Femur (tissue), 1 donor: Measurements from ENCODE around the gene CCDC85C.

Experiments used
- DNase-seq: peaks from one replicate; pipeline ENCODE4 v3.0.0-alpha.2; 2017

The CCDC85C gene

DNA sequence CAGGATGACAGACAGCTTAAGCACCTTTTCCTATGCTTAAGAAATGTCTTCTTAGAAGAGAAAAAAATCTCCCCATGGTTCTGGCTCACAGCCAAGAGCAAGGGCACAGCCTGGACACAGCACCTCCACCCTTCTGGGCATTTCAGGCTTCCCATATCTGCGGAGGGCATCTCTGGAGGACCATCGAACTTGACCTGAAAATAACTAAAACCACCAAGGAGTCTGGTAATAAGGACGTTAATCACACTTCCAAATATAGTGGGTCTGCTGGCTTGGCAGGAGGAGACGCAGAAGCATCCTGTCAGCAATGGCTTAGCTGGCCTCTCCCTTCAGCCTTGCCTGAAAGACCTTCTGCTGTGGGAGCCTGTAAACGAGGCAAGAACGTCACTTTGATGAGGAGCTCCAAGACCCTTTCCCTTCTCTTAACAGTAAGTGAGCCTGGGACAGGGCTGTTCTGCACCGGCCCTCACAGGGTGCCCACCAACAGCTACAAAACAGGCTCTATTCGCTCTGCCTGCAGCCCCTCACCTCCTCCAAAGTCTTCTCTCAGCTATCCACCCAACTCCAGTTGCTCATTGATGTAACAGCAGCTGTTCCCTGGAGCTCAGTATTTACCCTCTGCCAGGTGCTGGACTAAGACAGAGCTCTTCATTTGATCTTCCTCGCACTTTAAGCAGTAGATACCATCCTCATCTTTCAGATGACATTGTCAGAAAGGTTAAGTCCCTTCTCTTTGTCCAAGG, 136.5 kb downstream of the CCDC85C start:
- no peak for DNase-seq

DNA sequence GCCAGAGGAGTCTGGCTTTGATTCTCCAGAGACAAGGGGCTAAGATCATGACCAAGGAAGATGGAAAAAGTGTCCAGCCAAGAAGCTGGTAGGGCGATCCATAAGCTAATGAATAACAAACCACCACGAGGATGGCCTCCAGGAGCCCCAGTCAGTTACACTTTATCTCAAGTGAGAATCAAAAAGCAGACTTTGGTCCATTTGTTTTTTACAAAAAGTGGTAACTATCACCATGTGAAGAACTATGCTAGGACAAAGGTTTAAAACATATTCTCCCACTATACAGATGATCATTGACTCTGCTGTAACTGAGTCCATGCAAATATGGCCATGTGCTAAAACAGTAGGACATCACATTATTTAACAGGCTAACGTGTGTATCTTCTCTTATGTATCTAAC, 137.2 kb downstream of the CCDC85C start:
- no peak for DNase-seq

GRCh38 chr14:99465288-99465687, 138.7 kb downstream of the CCDC85C start:
- DNase-seq: no peak

DNA sequence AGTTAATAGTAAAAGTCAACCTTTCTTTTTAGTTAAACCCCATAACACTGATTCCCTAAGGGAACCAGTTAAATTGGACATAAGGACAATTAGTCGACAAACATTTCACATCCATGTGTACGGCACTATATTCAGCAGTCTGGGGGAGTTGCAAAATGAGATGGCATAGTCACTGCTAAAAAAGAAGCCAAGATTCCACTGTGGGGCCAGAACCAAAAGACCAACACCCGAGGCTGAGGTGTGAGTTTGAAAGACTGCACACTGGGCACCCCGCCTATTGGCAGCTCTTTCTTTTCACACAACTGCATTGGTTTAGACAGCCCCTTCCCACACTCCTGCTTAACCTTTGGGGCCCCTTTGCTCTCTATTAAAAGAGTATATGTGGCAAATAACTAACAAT, 140.0 kb downstream of the CCDC85C start:
- DNase-seq: no peak

- DNase-seq: no peak
These were observed 141.8 kb downstream of the CCDC85C start for GRCh38 chr14:99462210-99462609.

DNA sequence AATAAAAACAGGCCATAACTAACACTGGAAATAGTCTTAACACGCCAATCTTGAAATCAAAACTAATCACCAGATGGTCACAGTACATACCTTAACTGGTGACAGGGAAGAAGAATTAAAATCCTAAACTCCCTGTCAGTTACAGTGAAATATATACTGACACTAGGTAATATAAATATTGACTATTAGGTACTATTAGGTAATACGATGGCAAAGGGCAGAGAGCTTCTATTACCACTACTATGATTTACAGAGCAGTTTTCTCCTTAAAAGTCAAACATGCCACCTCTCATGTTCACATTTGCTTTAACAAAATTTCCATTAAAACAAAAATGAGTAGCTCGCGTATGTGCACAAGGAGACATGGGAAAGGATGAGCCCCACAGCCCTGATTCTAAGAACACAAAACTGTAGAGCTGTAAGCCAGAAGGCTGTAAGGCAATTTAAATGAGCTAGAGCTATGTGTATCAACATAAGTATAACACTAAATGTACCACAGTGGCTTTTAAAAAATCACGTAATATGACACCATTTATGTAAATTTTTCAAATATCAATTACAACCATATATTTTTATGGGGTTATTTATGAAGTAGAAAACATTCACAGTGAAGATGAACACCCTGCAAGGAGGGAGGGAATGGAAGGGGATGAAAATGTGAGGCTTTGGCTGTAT, 142.5 kb downstream of the CCDC85C start:
- DNase-seq: no peak

DNA sequence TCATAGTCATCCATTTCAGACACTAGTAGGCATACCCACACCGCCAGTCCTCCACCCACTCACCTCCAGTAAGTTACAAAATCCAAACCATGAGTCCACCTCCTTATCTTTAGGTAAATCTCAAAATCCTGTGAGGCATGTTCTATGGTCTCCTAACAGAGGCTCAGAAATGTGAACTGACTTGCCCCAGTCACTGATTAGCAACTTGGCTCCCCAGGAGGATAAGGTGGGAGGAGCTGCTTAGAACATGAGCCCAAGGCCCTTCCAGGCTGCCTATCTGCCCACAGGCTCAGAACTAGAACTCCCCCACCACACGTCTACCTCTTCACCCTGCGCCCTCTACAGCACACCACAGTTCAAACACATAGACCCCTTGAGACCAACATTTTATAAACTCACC, 143.2 kb downstream of the CCDC85C start:
- no peak for DNase-seq

GRCh38 chr14:99459481-99460100, 144.4 kb downstream of the CCDC85C start:
- DNase-seq: no peak

DNA sequence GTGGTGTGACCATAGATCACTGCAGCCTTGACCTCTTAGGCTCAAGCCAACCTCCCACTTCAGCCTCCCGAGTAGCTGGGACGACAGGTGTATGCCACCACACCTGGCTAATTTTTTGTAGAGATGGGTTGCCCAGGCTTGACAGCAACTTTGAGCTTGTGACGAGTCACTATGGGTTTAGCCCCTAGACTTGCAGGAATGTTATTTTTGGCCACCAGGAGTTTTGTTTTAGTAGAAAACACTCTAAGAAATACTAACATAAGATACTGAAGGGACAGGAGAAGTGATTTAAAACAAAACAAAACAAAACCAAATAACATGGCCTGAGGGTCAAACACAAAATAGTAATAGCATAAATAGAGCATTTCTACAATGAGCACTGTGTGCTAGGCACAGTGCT, 149.8 kb downstream of the CCDC85C start:
- no peak for DNase-seq

DNA sequence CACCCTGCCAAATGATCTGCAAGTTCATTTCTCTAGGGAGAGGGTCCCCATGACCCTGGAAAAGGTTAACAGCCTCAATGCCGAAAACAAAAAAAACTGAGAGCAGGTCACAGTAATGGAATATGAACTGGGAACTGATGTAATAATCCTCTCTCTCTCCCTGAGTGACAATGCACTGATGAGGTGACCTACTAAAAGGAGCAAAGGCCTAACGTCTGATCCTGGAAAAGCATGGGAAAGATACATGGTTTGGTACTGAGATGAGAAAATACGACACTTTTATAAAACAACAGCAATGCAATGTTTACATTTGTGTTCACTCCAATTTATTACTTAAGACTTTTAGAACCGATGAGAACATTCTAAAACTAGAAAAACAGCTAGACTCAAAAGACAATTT, 151.0 kb downstream of the CCDC85C start:
- no peak for DNase-seq

DNA sequence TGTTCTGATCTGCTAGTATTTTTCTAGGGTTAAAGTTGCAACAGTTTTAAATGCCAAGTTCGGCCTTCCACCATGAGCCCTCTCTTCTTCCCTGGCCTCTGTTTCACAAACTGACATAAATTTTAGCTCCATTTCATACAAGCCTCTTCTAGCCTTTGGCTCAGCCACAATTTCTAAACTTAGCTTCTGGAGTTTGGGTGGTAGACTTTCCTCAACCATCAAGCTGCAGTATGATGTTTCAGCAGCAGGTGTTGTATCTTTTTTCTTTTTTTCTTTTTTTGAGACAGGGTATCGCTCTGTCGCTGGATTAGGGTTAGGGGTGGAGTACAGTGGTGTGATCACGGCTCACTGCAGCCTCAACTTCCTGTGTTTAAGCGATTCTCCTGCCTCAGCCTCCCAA, 152.8 kb downstream of the CCDC85C start:
- no peak for DNase-seq

DNA sequence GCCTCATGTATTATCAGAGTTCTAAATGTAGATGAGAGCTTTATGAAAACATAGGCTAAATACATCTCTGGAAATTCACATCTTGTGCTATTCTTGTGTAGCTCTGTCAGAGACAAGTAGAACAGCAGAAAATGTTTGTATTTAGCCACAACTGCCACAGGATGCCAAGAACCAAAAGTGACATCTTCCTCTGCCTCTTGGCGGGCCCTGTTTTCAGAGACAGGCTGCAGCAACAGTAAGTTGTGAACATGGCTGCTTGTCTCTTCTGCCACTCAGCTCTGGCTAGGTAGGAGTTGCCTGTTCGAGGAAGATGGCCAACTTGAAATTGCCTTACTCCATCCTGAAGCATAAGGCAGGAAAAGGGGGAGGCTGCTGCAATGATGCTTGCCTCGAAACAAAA, 153.7 kb downstream of the CCDC85C start:
- no peak for DNase-seq
